NCI-H1436 treated with DMSO at 0.1 percent for 48 hours (cell line): ENCODE data around the gene HSPA12A.
A peak's percentile ranks its signal among the peaks of the same experiment; 100 is the strongest.

Experiments used
- DNase-seq: peaks from one replicate; lab custom pipeline; 2025; lab: John Stamatoyannopoulos, UW

Gene HSPA12A

GRCh38 chr10:116742367-116743265 lies at the start of gene HSPA12A:
TSS of gene HSPA12A (minus strand) at chr10:116742566. CDS start at chr10:116742469, 97 bp downstream.
- DNase-seq, result no peak

DNA sequence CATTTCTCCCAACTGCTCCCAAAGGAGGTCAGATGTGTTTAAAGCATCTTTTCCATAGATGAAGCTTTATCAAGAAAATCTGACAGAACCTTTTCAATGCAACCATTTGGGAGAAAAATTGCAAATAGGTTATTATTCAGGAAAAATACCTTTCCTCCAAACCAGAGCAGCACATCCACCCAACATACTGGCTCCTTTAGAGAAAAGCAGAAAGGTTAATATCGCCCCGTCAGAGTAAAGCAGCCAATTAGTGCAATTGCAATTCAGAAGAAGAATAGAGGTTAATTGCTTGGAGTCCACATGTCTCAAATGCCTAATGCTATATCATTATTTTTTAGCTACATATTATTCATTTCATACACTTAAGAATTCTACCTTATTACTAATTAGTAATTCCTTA lies 48.9 kb upstream of the HSPA12A start:
- no peak for DNase-seq

- DNase-seq, result peak; percentile 3
These were observed 45.7 kb upstream of the HSPA12A start for GRCh38 chr10:116787893-116788665.

GRCh38 chr10:116787053-116787659 lies 44.8 kb upstream of the HSPA12A start:
- DNase-seq, result no peak

DNA sequence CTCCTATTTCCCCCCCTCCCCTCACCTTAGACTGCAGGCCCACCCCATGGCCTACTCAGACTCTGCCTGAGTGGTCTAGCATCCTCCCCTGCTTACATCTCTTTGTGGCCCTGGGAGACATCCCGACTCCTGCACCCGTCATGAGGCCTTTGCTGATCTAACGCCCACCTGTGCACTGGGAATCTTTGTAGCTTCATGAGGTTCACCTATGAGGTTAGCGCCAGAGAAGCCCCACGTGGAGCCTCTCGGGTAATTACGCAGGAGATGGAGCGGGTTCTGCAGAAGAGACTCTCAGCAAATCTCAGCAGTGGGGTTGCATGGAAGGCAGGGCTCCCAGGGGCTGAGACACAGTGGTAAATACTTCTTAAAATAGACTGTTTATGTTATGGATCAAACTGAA lies 43.5 kb upstream of the HSPA12A start:
- no peak for DNase-seq

- DNase-seq, result no peak
These were observed 42.9 kb upstream of the HSPA12A start for GRCh38 chr10:116785282-116785681.

DNA sequence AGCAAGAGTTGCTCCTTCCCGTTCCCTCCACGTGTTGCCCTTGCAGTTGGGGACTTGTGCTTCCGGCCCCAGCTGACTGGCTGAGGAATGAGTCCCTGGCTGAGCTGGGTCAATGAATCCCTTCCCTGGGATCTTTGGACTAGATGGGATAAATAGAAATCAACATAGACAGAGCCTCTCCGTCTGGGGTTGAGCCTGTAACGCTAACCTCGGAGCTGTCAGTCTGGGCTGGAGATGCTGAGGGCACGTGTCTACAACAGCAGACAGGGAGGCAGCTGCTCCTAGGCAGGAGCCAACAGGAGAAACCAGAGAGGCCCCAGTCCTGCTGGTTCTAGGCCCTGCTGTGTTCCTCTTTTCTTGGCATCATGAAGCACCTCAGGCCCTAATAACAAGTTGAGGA lies 42.3 kb upstream of the HSPA12A start:
- DNase-seq, result no peak

DNA sequence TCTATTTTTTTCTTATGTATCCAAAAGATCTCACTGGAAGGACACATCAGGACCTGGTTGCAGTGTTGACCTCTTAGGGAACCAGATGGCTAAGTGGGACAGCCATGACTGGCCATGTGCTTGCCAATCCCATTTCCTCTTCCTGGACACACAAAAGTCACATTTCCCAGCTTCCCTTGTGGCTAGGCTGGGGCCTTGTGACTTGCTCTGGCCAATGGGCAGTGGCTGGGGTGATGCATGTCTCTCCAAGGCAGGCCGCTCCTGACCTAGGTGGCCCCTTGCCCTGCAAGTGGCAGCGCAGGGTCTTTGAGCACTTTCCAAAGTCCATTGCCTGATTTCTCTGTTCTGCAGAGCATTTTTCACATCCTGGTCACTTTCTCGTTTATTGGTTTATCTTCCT lies 41.7 kb upstream of the HSPA12A start:
- DNase-seq, result no peak

- DNase-seq, result no peak
These were observed 40.8 kb upstream of the HSPA12A start for GRCh38 chr10:116783011-116783655.

- no peak for DNase-seq
These were observed 39.1 kb upstream of the HSPA12A start for GRCh38 chr10:116781370-116781884.

DNA sequence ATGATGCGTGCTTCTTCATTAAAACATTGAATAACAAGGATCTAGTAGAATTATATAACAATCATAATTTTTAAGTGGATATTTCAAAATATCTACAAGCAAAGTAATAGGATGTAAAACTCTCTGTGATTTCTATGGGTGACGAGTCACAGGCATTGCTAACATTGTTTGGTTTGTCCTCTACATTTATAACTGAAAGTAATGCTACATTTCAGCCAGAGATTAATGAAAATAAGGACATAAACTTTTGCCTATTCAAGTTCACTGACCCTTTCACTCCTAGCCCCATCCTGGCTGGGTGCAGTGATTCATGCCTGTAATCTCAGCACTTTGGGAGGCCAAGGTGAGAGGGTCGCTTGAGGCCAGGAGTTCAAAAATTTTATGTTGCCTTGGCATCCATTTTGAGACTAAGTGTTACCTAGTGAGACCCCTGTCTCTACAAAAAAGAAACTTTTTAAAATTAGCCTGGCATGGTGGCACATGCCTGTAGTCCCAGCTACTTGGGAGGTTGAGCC lies 38.4 kb upstream of the HSPA12A start:
- DNase-seq, result no peak

DNA sequence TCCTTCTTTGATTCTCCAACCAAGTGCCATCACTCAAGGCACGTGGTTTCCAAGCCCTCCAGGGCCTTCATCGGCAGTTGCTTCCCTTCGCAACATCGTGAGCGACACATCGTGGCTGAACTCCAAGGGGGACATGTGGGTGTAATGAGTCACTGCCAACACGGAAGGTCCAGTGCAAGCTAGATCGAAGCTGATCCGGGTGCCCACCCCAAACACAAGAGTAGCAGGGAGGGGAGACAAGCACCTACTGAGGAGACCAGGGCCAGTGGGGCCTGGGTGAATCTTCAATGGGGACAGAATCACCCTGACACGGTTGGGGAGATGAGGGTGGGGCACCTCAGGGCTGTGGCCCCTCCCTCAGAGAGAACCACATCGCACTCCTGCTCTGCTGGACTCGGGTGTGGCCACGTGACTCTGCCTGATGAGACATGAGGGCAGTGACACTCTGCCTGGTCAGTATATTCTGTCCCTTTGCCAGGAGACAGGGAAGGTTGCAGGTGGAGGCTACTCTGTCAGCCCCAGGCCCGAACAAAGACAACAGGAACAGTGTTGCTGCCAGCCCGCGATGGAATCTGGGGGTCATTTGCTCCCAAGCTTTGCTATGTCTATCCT lies 36.8 kb upstream of the HSPA12A start:
- DNase-seq, result no peak

- no peak for DNase-seq
These were observed 34.6 kb upstream of the HSPA12A start for GRCh38 chr10:116777006-116777405.

DNA sequence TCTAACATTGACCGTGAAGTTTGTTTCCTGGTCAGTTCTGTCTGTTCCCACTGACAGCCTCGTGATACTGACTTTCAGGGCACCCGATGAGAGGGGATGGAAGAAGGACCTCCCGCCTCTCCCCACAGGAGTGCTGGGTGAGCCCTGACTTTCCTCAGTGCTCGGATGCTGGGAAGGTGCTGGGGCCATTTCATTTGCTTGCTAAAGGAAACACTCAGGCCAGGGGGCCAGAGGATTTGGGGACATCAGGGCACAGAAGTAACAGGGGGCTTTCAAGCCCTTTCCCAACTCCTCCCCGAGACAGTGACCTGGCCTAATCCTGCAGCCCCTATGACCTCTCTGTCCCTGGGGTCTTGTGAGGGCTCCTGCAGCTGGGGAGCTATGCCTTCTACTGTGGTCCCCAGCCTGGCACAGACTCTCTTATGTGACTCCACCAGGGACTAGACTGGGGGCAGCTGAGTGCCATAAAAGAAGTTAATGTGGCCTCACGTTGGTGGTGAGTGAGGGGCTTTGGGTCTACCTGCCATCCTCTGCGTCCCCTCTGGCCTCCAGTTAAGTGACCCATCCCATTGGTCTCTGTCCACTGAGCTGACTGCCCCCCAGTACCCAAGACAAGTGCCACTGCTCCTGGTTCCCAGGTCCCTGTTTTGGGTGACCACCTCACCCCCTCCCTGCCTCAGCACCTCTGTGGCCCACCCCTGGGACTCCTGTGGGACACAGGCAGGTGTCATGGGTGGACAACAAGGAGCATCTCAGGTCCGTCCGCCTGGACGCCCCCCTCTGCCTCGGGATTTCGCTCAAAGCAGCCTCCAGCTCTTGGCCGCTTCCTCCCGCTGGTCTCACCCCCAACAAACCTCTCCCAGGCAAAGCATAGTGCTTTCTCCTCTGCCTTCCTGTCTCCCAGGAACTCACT lies 33.4 kb upstream of the HSPA12A start:
- DNase-seq, result no peak

DNA sequence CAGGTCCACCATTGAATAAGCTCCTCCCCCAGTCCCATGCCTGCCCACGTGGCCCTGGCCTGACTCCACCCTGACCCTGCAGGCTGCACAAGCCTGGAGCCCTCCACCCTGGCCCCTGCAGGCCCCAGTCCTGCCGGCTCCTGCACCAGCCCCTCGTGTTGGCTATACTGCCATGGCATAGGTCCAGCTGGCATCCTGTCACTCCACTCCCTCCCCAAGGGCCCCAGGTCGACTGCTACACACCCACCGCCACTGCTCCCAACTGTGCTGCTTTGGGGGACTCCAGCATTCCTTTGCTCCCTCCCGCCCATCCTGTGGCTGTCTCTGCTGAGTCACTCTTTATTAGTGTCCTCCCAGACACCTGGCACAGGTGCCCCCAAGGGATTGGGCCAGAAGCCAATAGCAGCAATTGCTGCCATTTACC lies 32.4 kb upstream of the HSPA12A start:
- no peak for DNase-seq

- no peak for DNase-seq
These were observed 30.7 kb upstream of the HSPA12A start for GRCh38 chr10:116772909-116773705.

DNA sequence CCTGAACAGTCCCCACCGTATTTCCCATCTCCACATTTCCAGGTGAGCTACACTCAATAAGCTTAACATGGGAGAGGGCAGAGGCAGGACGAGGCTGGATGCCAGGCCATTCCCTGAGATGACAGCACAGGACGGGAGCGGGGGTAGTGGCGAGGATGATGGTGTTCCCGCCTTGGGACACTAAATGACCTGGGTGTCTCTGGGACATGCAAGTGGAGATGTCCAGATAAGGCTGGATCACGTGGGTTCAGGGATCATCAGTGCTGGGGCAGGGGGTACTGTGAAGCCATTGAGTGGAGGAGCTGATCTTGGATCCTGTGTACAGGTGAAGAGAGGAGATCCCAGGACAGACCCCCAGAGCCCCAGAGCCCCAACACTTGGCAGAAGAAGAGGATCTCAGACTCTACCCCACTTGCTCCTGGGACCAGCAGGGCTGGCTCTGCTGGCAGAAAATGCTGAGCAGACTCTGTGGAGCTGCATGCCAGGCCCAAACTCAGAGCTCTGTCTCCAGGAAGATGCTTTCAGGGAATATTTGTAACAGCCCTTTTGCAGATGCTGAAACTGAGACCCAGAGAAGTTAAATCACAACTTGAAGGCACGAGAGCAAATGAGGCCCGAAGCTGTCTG lies 29.7 kb upstream of the HSPA12A start:
- no peak for DNase-seq

DNA sequence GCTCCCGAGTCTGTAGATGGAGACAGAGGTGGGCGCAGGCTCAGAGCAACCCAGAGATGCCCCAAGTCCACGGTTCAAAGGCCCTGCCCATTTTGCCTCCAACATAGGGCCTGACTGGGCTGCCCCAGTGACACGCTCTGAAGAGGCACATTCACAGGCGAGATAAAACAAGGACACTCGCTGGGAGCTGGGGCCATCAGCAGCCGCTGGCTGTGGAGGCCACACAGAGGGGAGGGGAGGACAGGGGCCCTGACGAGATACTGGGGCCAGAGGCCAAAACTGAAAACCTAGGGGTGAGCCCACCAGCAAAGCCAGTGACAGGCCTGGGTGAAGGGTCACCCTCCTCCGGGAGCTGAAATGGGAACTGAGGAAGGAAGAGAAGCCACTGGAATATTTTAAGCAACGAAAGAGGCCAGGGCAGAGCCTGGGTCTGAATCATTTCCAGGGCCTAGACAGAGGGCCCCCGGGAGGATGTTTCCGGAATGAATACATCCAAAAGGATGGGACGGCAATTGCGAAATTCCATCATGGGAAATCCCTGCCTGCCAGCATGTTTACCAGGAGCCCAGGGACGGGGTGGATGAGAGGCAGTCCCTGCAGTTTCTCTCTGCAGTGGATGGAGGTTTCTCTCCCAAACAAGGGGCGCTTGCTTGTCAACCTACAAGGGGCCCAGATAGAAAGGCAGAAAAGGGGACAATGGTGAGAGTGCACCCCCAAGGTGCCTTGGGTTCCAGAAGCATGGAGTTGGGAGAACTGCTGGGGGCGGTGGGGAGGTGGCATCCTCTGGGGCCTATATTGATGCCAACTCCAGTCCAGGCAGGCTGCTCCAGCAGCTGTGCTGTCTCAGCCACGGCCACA lies 29.0 kb upstream of the HSPA12A start:
- DNase-seq, result no peak
